HL-60/S4 (cell line): ENCODE data around the gene LLGL1.

Experiments
- in situ Hi-C: fragments of 300-500 bp; cut with MboI; formaldehyde crosslinking; loops from 2 replicates; pipeline ENCODE4 v1.14.3; 2022; ENCODE audit warnings: low sequenced_read_pairs

The LLGL1 gene

DNA sequence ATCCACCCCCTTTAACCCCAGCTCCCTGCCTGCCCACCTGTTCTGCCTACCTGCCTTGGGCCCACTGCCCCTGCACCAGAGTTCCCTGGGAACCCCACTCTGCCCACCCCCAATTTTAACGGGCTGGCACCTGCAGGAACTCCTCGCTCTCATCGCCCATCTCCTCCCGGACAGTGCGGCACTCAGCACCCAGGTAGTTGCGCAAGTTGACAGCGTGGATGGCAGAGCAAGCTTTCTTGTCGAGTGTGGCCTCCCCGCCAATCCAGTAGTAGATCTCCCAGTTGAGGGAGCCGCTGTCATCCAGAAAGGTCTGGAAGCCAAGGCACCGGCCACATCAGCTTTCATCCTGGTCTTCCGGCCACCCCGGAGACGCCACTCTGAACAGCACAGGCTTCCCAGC lies 25.3 kb downstream of the LLGL1 start:
- in situ Hi-C loops = no loop called here

GRCh38 chr17:18251204-18251603 lies 25.8 kb downstream of the LLGL1 start:
- in situ Hi-C loops = no loop called here

DNA sequence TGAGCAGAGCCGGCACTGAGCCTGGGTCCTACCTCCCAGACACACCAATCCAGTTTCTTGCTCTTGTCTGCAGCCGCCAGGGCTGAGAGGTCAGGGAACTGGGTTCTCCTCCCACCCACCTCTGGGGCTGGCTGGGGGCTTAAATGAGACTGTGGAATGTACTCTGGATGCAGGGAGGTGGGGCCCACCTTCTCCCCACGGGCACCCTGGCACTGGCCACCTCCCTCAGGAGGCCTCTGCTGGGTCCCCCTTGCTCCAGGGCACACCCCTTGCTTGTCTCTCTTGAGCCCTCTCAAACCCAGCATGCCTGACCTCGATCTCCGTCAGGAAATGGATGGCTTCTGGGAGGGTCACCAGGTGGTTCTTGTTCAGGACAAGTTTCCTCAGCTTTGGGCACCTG lies 26.7 kb downstream of the LLGL1 start:
- in situ Hi-C loops = no loop called here

- in situ Hi-C loops = no loop called here
Measured at GRCh38 chr17:18253187-18253884, 27.9 kb downstream of the LLGL1 start.

DNA sequence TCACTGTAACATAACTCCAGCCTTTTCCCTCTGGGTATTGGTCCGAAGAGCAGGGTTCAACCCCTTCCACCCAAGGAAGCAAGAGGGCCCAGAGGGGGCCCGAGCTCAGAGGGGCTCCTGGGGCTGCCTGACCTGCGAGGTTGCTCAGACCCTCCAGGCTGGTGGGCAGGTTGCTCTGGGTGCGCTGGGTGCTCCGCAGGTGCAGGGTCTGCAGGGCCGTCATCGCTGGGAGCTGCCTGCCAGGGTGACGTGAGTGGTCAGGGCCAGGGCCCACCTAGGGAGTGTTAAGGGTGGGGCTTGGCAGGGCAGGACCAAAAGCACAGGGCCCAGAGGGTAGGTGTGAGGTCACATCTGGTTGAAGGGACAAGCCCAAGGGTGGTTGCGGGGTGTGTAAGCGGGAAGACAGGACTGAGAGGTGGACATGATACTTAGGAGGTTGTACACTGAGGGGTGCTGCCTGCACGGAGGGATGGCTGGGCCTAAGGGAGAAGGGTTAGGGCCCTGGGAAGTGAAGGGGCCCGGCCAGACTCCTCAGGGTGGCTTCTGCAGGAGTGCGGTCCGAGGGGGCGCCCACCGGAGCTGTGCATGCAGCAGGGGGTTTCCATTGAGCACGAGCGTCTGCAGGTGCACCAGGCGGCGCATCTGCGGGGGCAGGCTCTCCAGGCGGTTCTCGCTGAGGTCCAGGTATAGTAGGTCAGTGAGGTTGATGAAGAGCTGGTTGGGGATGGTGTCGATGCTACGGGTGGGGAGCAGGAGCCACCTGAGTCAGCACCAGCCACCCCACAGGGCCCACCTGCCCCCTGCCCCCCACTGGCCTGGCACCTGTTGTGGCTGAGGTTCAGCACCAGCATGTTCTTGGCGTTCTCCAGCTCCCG lies 28.7 kb downstream of the LLGL1 start:
- in situ Hi-C loops = no loop called here

DNA sequence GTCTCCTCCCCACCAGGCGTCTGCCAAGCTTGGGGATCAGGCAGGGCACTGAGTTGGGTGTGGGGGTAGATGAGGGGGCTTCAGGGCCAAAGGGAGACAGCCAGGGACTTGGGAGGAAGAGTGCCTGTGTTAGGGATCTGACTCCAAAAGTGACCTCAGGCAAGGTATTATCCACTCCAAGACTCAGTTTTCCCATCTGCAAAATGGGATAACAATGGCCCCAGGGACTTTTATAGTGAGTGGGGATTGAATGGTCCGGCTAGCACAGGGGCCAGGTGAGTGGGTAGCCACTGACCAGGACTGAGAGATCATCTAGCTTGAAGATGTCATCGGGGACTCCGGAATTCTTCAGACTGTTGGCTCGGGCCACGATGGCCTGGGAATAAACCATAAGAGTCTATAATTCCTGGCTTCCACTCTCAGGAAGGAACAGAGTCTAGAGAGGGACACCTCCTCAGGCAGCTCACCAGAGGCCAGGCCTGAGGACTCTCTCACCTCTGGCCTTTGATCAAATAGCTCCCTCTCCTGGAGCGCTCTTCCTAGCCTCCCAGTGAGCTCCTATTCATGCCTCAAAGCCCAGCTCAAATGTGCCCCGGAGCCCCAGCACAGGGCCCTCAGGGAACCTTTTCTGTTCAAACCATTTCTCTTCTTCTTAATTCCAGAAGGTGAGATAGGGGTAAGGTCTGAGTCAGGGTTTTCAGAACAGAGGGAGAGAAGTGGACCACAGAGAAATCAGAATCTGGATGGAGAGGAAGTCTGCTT lies 29.6 kb downstream of the LLGL1 start:
- in situ Hi-C loops = no loop called here

- in situ Hi-C loops = no loop called here
Measured at GRCh38 chr17:18256351-18256750, 30.9 kb downstream of the LLGL1 start.

DNA sequence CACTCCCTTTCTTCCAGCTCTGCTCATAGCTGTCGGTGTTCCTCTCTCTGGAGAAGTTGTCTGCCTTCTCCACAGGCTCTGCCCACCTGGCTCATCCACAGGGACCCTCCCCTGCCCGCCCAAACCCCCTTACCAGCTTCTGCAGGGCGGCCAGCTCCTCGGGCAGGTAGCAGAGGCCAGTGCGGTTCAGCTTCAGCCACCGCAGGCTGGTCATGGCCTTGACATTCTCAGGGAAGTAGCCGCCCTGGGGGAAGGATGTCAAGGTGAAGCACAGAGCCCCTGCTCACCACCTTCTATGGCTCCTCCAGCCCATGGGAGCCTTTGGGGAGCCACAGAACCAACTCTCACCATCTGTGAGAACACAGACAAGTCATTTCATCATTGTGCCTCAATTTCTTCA lies 31.3 kb downstream of the LLGL1 start:
- in situ Hi-C loops = no loop called here

GRCh38 chr17:18257268-18257981 lies 32.0 kb downstream of the LLGL1 start:
- in situ Hi-C loops = no loop called here

DNA sequence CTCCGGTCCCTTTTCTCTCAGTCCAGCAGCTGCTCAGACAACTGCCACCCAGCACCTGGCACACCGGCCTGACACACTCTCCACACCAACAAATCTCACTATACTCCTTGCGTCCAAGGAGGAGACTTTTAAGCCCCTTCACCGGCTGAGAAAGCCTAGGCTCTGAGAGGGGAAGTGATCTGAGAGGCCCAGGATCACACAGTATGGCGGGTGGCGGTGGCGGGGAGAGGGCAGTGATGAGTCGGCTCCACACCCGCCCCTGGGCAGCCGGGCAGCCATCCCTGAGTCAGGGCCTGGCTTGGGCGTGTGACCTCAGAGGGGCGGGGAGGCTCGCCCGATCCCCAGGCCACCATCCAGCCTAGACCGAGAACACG lies 32.5 kb downstream of the LLGL1 start:
- in situ Hi-C loops = no loop called here

- in situ Hi-C loops = no loop called here
Measured at GRCh38 chr17:18258356-18259038, 33.1 kb downstream of the LLGL1 start, which contains the start of gene FLII. Gene FLII (minus strand): TSS chr17:18258738. CDS start chr17:18258690, 48 bp downstream.

- in situ Hi-C loops = no loop called here
Measured at GRCh38 chr17:18259621-18260331, 34.3 kb downstream of the LLGL1 start.

- in situ Hi-C loops = no loop called here
Measured at GRCh38 chr17:18260332-18261145, 35.1 kb downstream of the LLGL1 start, which contains the start of gene MIEF2. Gene MIEF2 (plus strand): TSS chr17:18260662. CDS start chr17:18262721, 2,059 bp downstream.

GRCh38 chr17:18261146-18261515 lies 35.7 kb downstream of the LLGL1 start:
- in situ Hi-C loops = no loop called here

DNA sequence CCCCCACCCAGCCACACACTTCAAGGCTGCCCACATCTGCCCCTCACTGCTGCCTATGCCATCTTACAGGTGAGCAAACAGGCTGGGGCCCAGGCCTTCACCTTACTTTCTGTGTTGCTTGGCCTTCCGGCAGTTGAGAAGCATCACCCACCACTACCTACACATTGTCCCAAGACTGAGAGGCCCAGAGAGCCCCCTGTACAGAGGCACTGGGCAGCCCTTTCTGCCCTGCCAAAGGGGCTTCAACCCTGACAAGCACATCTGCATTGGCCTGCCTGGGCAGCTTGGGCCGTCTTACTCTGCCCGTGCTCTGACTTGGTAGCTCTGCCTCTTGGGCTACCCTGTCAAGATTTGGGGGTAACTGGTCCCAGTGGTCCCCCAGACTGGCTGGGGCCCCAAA lies 36.2 kb downstream of the LLGL1 start:
- in situ Hi-C loops = no loop called here

GRCh38 chr17:18262111-18262510 lies 36.7 kb downstream of the LLGL1 start:
- in situ Hi-C loops = no loop called here

- in situ Hi-C loops = no loop called here
Measured at GRCh38 chr17:18262641-18263040, 37.2 kb downstream of the LLGL1 start.

- in situ Hi-C loops = no loop called here
Measured at GRCh38 chr17:18263885-18264682, 38.6 kb downstream of the LLGL1 start.
